Measurements from ENCODE around the gene SLC1A4.
"Not testable (repeated sequence)": the region's sequence is repeated elsewhere in the genome, so short reads cannot be mapped to it uniquely, and the experiment has no call there.

The SLC1A4 gene

GRCh38 chr2:64958556-64958955 lies 30.6 kb upstream of the SLC1A4 start:
- no peaks in the 10 kb centered on the region for H3K9me3 ChIP-seq (ENCODE audit: low read depth, low read length)
- TF ChIP-seq EZH2 (IDR thresholded peaks at IDR 0.05) (no peak), POLR2AphosphoS5 (IDR thresholded peaks at IDR 0.05; ENCODE audit: borderline replicate concordance, low read depth, low read length) (no peak), FOXP2 (optimal IDR thresholded peaks at IDR 0.05; ENCODE audit: control extremely low read depth, extremely low read length, insufficient read depth) (no peak)
- H3K9ac ChIP-seq (ENCODE audit: insufficient read length) = no peak overlapping the region
- no peak for DNase-seq (ENCODE audit: low read depth, low spot score)
- H3K4me3 ChIP-seq = no peak overlapping the region
- no peak overlapping the region for H3K27ac ChIP-seq
- no peaks in the 10 kb centered on the region for H3K36me3 ChIP-seq (ENCODE audit: insufficient read depth, low read length)

GRCh38 chr2:64960819-64961218 lies 28.4 kb upstream of the SLC1A4 start:
- no peaks in the 10 kb centered on the region for H3K36me3 ChIP-seq (ENCODE audit: insufficient read depth, low read length)
- no peak for TF ChIP-seq FOXP2 (optimal IDR thresholded peaks at IDR 0.05; ENCODE audit: control extremely low read depth, extremely low read length, insufficient read depth)
- no peak for TF ChIP-seq EZH2 (IDR thresholded peaks at IDR 0.05)
- no peak for TF ChIP-seq POLR2AphosphoS5 (IDR thresholded peaks at IDR 0.05; ENCODE audit: borderline replicate concordance, low read depth, low read length)
- H3K9me3 ChIP-seq (ENCODE audit: low read depth, low read length) = no peaks in the 10 kb centered on the region
- DNase-seq (ENCODE audit: low read depth, low spot score) = no peak
- H3K27ac ChIP-seq = no peak overlapping the region
- no peak overlapping the region for H3K4me3 ChIP-seq
- H3K9ac ChIP-seq (ENCODE audit: insufficient read length) = no peak overlapping the region

GRCh38 chr2:64963138-64963537 lies 26.1 kb upstream of the SLC1A4 start:
- not testable (repeated sequence) for DNase-seq (ENCODE audit: low read depth, low spot score); H3K4me3 ChIP-seq; H3K36me3 ChIP-seq (ENCODE audit: insufficient read depth, low read length); H3K27ac ChIP-seq; H3K9ac ChIP-seq (ENCODE audit: insufficient read length); H3K9me3 ChIP-seq (ENCODE audit: low read depth, low read length)

GRCh38 chr2:64963719-64964118 lies 25.5 kb upstream of the SLC1A4 start:
- DNase-seq (ENCODE audit: low read depth, low spot score) = no peak
- TF ChIP-seq FOXP2 (optimal IDR thresholded peaks at IDR 0.05; ENCODE audit: control extremely low read depth, extremely low read length, insufficient read depth) (no peak), POLR2AphosphoS5 (IDR thresholded peaks at IDR 0.05; ENCODE audit: borderline replicate concordance, low read depth, low read length) (no peak), EZH2 (IDR thresholded peaks at IDR 0.05) (no peak)
- H3K36me3 ChIP-seq (ENCODE audit: insufficient read depth, low read length) = no peaks in the 10 kb centered on the region
- no peak overlapping the region for H3K9ac ChIP-seq (ENCODE audit: insufficient read length)
- H3K27ac ChIP-seq = no peak overlapping the region
- H3K9me3 ChIP-seq (ENCODE audit: low read depth, low read length) = no peaks in the 10 kb centered on the region
- no peak overlapping the region for H3K4me3 ChIP-seq

- no peak overlapping the region for H3K4me3 ChIP-seq
- no peak overlapping the region for H3K27ac ChIP-seq
- H3K9ac ChIP-seq (ENCODE audit: insufficient read length) = no peak overlapping the region
- DNase-seq (ENCODE audit: low read depth, low spot score) = no peak
- TF ChIP-seq EZH2 (IDR thresholded peaks at IDR 0.05) (no peak), POLR2AphosphoS5 (IDR thresholded peaks at IDR 0.05; ENCODE audit: borderline replicate concordance, low read depth, low read length) (no peak), FOXP2 (optimal IDR thresholded peaks at IDR 0.05; ENCODE audit: control extremely low read depth, extremely low read length, insufficient read depth) (no peak)
- no peaks in the 10 kb centered on the region for H3K36me3 ChIP-seq (ENCODE audit: insufficient read depth, low read length)
- H3K9me3 ChIP-seq (ENCODE audit: low read depth, low read length) = no peaks in the 10 kb centered on the region
These were observed 23.2 kb upstream of the SLC1A4 start for GRCh38 chr2:64966017-64966416.

GRCh38 chr2:64966839-64967238 lies 22.4 kb upstream of the SLC1A4 start:
- no peak overlapping the region for H3K4me3 ChIP-seq
- no peak for TF ChIP-seq POLR2AphosphoS5 (IDR thresholded peaks at IDR 0.05; ENCODE audit: borderline replicate concordance, low read depth, low read length)
- TF ChIP-seq EZH2 (IDR thresholded peaks at IDR 0.05) = no peak
- no peak for TF ChIP-seq FOXP2 (optimal IDR thresholded peaks at IDR 0.05; ENCODE audit: control extremely low read depth, extremely low read length, insufficient read depth)
- H3K27ac ChIP-seq = no peak overlapping the region

GRCh38 chr2:64967601-64968000 lies 21.6 kb upstream of the SLC1A4 start:
- no peak for DNase-seq (ENCODE audit: low read depth, low spot score)
- no peak overlapping the region for H3K9ac ChIP-seq (ENCODE audit: insufficient read length)
- no peaks in the 10 kb centered on the region for H3K36me3 ChIP-seq (ENCODE audit: insufficient read depth, low read length)
- no peaks in the 10 kb centered on the region for H3K9me3 ChIP-seq (ENCODE audit: low read depth, low read length)
- H3K27ac ChIP-seq = no peak overlapping the region
- H3K4me3 ChIP-seq = no peak overlapping the region
- TF ChIP-seq FOXP2 (optimal IDR thresholded peaks at IDR 0.05; ENCODE audit: control extremely low read depth, extremely low read length, insufficient read depth) = no peak
- no peak for TF ChIP-seq EZH2 (IDR thresholded peaks at IDR 0.05)
- TF ChIP-seq POLR2AphosphoS5 (IDR thresholded peaks at IDR 0.05; ENCODE audit: borderline replicate concordance, low read depth, low read length) = no peak

More at GRCh38 chr2:64966839-64967238, 22.4 kb upstream of the SLC1A4 start:
- no peaks in the 10 kb centered on the region for H3K9me3 ChIP-seq (ENCODE audit: low read depth, low read length)
- no peak overlapping the region for H3K9ac ChIP-seq (ENCODE audit: insufficient read length)
- H3K36me3 ChIP-seq (ENCODE audit: insufficient read depth, low read length) = no peaks in the 10 kb centered on the region
- no peak for DNase-seq (ENCODE audit: low read depth, low spot score)

GRCh38 chr2:64969086-64969485 lies 20.1 kb upstream of the SLC1A4 start:
- not testable (repeated sequence) for H3K27ac ChIP-seq; H3K9ac ChIP-seq (ENCODE audit: insufficient read length); H3K4me3 ChIP-seq; H3K36me3 ChIP-seq (ENCODE audit: insufficient read depth, low read length); H3K9me3 ChIP-seq (ENCODE audit: low read depth, low read length); DNase-seq (ENCODE audit: low read depth, low spot score)

- no peak overlapping the region for H3K9ac ChIP-seq (ENCODE audit: insufficient read length)
- no peaks in the 10 kb centered on the region for H3K9me3 ChIP-seq (ENCODE audit: low read depth, low read length)
- no peak overlapping the region for H3K4me3 ChIP-seq
- no peak for DNase-seq (ENCODE audit: low read depth, low spot score)
- no peak overlapping the region for H3K27ac ChIP-seq
- H3K36me3 ChIP-seq (ENCODE audit: insufficient read depth, low read length) = no peaks in the 10 kb centered on the region
- TF ChIP-seq FOXP2 (optimal IDR thresholded peaks at IDR 0.05; ENCODE audit: control extremely low read depth, extremely low read length, insufficient read depth) (no peak), EZH2 (IDR thresholded peaks at IDR 0.05) (no peak), POLR2AphosphoS5 (IDR thresholded peaks at IDR 0.05; ENCODE audit: borderline replicate concordance, low read depth, low read length) (no peak)
These were observed 18.7 kb upstream of the SLC1A4 start for GRCh38 chr2:64970495-64970894.

Measured in SK-N-MC (cell line).